Mucosa of descending colon (tissue), 3 donors: ENCODE results near the gene CDC73. TPM values are rescaled to one million over a fixed set of nuclear protein-coding genes. Genes with fewer than 3 reads are reported as not detected.

Experiments
- ATAC-seq: fragments of 200-7000 bp; cut with Tn5 transposase; one replicate; pipeline ENCODE4 v1.9.1; 2020; ENCODE audit warnings: mild to moderate bottlenecking, moderate library complexity
- DNase-seq, 3 donors: peaks; one replicate each; pipeline ENCODE4 v3.0.0-alpha.2; 2020
- H3K36me3 ChIP-seq: fragments of 200-600 bp; one replicate; pipeline ENCODE4 v1.8.0; 2021; ENCODE audit warnings: low read depth, mild to moderate bottlenecking
- H3K4me1 ChIP-seq: fragments of 200-600 bp; one replicate; pipeline ENCODE4 v1.8.0; 2021; ENCODE audit warnings: low read depth, mild to moderate bottlenecking
- H3K4me3 ChIP-seq: fragments of 200-600 bp; one replicate; pipeline ENCODE4 v1.8.0; 2021; ENCODE audit warnings: mild to moderate bottlenecking
- H3K9me3 ChIP-seq: fragments of 200-600 bp; one replicate; pipeline ENCODE4 v1.8.0; 2021; ENCODE audit warnings: mild to moderate bottlenecking
- intact Hi-C, 2 donors: fragments of 100-400 bp; cut with DNase I in 1 of 2; cut with micrococcal nuclease in 1 of 2; formaldehyde crosslinking; loops; one replicate each; pipeline versions ENCODE4 v1.11.0 to v1.11.1; 2022; cut with DNase I, micrococcal nuclease
- total RNA-seq, 3 donors: library from RNA; stranded (reverse); fragmentation: NEBNext Ultra II Directional in 2 of 3; extraction: Animal tissue kit (Norgen Biotek cat#: 25700) in 2 of 3; gene quantifications; one replicate each; pipeline versions ENCODE4 v1.2.1 to v1.2.4, GENCODE V29; 2021 to 2023
- TF ChIP-seq, protein P1 (sequence below): fragments of 200-600 bp; IDR thresholded peaks from one replicate; pipeline ENCODE4 v1.8.0; 2022; ENCODE audit warnings: antibody characterized with exemption, mild to moderate bottlenecking
- donor health status: DM: no; HTN: no; CAD: no; lungs with moderate emphysema.
- donor health status: DM: no; HTN: no; CAD: no.
- donor health status: DM: no; HTN: yes; CAD: no.

CDC73 gene
- total RNA-seq, 3 donors from 2014 or later = 41.0 to 82.0 (median 45.3) TPM

DNA sequence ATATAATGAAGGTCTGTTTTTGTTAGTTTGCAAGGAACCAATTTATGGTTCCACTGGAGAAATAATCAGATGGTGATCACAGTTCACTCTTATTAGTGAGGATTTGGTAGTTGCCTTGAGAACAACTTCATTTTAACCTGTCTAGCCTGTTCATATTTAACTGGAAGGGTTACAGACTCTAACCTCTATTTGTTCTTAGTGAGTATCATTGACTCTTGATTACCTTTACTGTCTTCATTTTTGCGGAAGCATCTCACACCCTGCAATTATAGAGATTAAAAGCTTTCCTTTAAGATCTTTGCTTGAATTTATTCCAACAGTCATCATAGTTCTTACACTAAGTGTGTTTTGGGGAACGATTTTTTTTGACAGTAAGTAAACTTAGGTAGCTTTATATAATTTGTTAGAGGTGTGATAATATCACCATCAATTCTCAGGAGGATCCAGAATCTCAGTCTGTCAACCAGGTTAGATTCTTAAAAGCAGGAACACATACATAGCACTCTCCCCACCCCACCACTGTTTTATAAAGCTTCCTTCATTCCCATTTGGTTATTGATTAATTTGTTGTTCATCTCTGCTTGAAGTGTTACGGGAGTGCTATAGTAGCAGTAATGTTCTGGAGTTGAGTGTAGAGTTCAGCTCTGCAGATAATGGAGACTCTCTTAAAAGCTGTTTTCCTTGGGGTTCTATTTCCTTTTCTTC, 34.4 kb downstream of the CDC73 start:
- no peak overlapping the region for H3K4me3 ChIP-seq
- no peaks in the 10 kb centered on the region for H3K36me3 ChIP-seq
- intact Hi-C loops = no loop called here
- H3K9me3 ChIP-seq = no peaks in the 10 kb centered on the region
- no peak for DNase-seq
- H3K4me1 ChIP-seq = peaks cover 13% of the 10 kb centered on the region
- ATAC-seq = peak; percentile 72
- TF ChIP-seq, protein P1, sequence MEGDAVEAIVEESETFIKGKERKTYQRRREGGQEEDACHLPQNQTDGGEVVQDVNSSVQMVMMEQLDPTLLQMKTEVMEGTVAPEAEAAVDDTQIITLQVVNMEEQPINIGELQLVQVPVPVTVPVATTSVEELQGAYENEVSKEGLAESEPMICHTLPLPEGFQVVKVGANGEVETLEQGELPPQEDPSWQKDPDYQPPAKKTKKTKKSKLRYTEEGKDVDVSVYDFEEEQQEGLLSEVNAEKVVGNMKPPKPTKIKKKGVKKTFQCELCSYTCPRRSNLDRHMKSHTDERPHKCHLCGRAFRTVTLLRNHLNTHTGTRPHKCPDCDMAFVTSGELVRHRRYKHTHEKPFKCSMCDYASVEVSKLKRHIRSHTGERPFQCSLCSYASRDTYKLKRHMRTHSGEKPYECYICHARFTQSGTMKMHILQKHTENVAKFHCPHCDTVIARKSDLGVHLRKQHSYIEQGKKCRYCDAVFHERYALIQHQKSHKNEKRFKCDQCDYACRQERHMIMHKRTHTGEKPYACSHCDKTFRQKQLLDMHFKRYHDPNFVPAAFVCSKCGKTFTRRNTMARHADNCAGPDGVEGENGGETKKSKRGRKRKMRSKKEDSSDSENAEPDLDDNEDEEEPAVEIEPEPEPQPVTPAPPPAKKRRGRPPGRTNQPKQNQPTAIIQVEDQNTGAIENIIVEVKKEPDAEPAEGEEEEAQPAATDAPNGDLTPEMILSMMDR = no peak

DNA sequence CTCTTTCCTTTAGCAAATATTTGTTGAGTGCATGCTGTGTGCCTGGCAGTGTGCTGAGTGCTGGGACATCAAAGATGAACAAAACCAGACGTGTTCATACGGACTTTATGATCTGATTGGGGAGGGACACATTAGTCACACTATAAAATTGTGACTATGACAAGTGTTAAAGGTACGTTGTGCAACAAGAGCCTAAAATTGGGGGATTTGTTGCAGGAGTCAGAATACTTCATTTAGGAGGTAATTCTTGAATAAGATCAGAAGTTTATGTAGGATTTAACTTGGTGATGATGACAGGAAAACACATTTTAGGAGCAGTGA, 35.0 kb downstream of the CDC73 start:
- peak; percentile 83 for ATAC-seq
- Histone ChIP-seq H3K4me3 (no peak overlapping the region), H3K4me1 (peaks cover 13% of the 10 kb centered on the region), H3K36me3 (no peaks in the 10 kb centered on the region), H3K9me3 (no peaks in the 10 kb centered on the region)
- intact Hi-C loops = no loop called here
- TF ChIP-seq, protein P1 = no peak
- DNase-seq = no peak

DNA sequence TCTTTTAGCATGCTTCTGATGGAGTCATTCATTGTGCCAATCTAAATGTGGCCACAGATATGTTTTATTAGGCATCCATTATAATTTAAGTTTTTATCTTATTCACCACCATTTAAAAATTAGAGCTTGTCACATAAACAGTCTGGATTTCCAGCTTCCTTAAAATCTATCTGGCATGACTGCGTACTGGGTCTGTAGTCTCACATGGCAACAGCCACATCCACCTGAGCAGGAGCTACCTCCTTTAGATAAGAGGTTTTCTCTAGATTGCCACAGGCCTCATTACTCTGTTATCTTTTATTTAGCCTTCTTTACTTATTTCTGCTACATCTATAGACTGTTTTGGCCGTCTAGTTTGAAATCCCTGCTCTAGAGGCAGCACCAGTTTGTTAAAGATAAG, 35.5 kb downstream of the CDC73 start:
- TF ChIP-seq, protein P1 = no peak
- intact Hi-C loops = no loop called here
- no peak for DNase-seq
- ATAC-seq = no peak
- Histone ChIP-seq H3K36me3 (no peaks in the 10 kb centered on the region), H3K9me3 (no peaks in the 10 kb centered on the region), H3K4me1 (peaks cover 13% of the 10 kb centered on the region), H3K4me3 (no peak overlapping the region)

DNA sequence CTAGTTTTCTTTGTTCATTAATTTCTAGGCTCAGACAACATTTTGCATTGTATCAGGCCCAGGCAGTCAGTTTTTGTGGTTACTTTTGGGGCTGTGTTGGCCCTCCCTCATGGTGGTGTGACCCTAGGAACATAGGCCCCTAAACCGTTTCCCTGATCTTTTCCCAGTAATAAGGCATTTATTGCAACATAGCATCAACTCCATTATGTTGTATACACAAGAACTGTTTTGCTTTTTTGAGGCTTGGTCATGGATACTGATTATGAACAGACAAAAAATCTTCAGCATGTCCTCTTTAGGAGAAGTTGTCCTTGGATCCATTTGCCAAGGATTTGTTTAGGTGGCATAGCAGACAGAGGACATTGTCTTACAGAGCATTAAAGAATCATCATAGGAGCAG, 54.3 kb downstream of the CDC73 start:
- TF ChIP-seq, protein P1 = no peak
- Histone ChIP-seq H3K4me1 (peaks cover 10% of the 10 kb centered on the region), H3K4me3 (no peak overlapping the region), H3K36me3 (no peaks in the 10 kb centered on the region), H3K9me3 (no peaks in the 10 kb centered on the region)
- ATAC-seq (no peak), DNase-seq (no peak)
- intact Hi-C loops = no loop called here

- DNase-seq = no peak
- no peaks in the 10 kb centered on the region for H3K36me3 ChIP-seq
- no peaks in the 10 kb centered on the region for H3K9me3 ChIP-seq
- no peak overlapping the region for H3K4me3 ChIP-seq
- peaks cover 10% of the 10 kb centered on the region for H3K4me1 ChIP-seq
- intact Hi-C loops = no loop called here
- TF ChIP-seq, protein P1 = no peak
- no peak for ATAC-seq
Observed at GRCh38 chr1:193176788-193177187, 55.0 kb downstream of the CDC73 start.

GRCh38 chr1:193179094-193179493, 57.3 kb downstream of the CDC73 start:
- ATAC-seq = peak; percentile 63
- intact Hi-C loops = no loop called here

More at GRCh38 chr1:193179094-193179493, 57.3 kb downstream of the CDC73 start:
- TF ChIP-seq, protein P1 = no peak
- Histone ChIP-seq H3K36me3 (no peaks in the 10 kb centered on the region), H3K4me3 (peak overlapping the region; percentile 1), H3K9me3 (no peaks in the 10 kb centered on the region), H3K4me1 (peaks cover 10% of the 10 kb centered on the region)
- DNase-seq = peak in 1 of 3 donors; percentile 22
